HG02981 (cell line): ENCODE results near the gene APBB2.
"Not testable (repeated sequence)": the region's sequence is repeated elsewhere in the genome, so short reads cannot be mapped to it uniquely, and the experiment has no call there.

Experiments used
- ATAC-seq: cut with Tn5 transposase; IDR thresholded peaks from one replicate; pipeline ENCODE4 v1.9.1; 2021; ENCODE audit warnings: mild to moderate bottlenecking, moderate library complexity; ENCODE audit not compliant: unreplicated experiment

APBB2 gene

DNA sequence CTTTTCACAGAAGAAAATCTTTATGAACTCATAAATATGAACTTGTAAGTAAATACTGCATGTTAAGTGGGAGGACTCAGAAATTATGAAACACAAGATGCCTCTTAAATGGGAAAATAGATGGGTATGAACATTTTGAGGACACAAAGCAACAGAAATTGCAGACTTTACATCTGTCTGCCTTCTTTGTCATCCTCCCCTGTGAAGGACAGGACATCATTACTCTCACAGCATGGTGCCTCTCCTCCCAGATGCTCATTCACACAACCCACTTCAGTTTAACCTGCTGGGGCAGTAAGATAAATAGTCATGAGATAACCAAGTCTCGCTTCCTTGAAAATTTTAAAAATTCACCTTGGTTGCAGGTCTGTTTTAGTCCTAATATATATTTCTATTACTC is 144.5 kb downstream of the APBB2 start:
- no peak for ATAC-seq

DNA sequence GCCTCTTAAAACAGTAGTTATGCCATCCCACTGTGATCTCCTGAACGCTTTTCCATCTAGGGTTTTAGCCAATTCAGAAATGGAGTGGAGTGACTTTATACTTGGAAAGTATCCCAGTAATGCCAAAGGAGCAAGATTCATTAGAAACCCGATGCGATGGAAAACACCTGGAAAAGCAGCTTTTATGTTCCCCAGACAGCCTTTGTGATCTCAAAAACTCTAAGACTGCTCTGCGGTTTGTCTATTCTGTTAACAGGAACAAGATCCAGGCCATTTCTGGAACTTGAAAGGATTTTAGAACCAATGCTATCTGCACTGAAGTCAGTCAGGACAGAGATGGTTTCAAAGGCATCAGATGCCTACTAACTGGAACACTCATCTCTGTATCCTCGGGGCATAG is 145.1 kb downstream of the APBB2 start:
- no peak for ATAC-seq

DNA sequence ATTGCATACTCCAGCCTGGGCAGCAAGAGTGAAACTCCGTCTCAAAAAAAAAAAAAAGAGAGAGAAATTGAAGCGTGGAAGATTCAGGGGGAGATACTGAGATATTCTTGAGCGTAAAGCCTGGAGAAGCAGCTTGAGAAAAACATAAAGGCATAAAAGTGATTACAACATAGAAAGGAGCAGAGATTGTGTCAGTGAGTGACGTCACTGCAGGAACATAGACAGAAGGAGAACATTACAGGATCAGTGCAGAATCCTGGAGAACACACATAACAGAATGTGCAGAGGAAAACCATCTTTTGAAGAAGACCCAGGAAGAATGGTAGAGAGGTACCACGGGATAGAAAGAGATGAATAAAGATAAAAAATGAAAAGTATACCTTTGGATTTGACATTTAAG is 147.0 kb downstream of the APBB2 start:
- no peak for ATAC-seq

DNA sequence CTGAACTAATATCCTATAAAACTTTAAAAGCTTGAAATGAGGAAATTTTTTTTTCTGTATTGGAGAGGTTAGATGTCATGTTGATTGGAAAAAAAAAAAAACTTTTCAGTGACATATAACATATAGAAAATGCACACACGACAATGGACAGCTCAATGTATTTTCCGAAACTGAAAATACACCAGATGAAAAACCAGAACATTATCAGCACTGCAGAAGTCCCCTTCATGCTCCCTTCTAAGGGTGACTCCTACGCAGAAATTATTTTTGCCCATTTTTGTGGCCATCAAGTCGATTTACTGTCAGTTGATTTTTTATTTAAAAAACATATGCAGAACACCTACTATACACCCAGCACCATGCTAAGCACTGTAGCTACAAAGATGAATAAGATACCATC is 148.3 kb downstream of the APBB2 start:
- ATAC-seq, result no peak

DNA sequence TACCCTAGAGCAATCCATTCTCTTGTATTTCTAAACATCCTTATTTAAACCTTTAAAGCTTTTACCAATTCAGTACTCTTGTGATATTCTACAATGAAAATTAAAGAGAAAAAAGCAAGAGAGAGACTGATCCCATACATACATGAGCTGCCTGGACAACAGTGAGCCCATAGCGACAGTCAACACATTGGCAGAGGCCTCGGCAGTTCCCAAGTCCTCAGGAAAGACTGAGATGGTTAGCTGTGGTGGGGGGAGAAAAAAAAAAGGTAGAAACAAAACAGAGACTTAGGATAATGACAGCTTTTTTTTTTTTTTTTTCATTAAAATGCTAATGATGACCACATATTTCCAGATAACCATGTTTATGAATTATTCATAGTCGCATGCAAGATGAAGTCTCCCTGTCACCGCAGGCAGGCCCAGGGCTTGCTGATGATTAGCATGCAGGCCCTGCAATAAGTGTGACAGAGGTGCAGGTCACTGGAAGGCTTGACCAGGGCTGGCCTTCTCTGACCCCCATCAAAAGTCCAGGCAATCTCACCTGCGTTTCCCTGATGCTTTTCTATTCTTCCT is 148.8 kb downstream of the APBB2 start:
- no peak for ATAC-seq

DNA sequence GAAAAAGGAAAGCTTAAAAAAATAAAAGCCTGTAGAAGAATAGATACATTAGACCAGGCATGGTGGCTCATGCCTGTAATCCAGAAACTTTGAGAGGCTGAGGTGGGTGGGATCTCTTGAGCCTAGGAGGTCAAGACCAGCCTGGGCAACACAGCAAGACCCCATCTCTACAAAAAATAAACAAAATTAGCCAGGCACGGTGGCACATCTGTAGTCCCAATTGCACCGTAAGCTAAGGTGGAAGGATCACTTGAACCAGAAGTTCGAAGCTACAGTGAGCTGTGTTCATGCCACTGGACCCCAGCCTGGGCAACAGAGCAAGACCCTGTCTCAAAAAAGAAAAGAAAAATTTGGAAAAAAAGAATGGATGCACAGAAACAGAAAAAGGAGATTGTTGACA is 149.4 kb downstream of the APBB2 start:
- ATAC-seq, result no peak

DNA sequence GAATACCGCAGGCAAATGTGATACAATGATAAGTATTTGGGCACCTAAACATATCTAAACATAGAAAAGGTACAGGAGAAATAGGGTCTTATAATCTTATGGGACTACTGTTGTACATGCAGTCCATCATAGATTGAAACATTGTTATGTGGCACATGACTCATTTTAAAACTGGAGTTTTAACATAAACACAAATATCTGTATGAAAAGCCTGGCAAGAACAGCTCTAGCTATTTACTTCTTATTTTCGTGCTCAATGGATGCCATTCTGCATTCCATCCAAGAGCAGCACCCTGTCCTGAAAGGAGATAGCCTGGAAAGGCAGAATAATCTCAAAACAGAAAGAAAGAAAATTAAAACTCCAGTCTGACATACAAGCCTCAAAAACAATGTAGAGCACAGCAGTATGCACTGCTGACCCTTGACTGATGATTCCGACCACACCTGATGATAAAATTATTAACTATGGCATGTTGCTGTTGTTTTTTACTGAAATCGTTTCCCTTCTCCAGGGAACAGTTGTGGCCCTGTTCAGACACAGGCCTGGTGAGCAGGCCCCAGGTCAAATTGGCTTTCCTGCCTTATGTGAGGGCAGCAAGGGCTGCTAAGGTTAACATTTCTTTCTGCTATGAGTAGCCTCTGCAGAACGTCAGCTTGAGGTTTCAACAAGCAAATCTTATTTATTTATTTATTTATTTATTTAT is 152.7 kb downstream of the APBB2 start:
- no peak for ATAC-seq

DNA sequence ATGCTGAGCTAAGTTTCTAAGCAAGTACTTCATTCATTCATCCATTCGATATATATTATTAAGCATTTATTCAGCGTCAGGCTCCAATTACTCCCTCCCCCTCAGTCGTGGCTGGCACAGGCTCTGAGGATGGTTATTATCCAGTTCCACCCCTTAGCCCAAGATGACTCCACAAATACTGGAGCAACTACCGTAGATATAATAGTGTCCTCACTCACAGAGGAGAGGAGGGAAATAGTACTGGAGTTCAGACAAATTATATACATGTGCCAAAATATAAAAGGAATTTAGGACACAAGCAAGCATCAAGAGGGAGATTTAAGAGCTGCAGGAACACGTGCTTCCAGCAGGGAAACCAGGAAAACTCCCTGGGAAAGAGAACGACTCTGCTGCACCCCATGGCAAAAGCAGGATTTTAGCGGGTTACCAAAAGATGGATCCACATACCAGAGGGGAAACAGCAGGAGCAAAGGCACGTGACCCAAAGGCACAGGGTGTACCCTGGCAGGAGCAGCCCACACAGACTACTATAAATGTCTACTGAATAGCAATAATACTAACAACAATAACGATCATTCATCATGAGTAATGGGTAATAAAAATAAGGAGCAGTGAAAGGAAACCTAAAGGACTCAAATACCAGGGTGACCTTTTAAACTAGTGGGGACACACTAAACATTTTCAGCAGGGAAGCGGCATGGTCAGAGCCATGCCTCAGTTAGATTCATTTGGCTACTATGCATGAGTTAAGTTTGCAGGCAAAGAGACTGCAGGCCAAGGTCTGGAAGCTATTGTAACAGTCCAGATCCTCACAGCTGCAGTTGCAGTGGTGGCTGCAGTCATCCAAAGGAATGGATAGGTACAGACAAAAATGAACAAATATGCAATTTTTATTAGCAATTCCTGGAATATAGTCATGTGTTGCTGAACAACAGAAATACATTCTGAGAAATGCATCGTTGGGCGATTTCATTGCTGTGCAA is 153.7 kb downstream of the APBB2 start:
- ATAC-seq, result no peak

DNA sequence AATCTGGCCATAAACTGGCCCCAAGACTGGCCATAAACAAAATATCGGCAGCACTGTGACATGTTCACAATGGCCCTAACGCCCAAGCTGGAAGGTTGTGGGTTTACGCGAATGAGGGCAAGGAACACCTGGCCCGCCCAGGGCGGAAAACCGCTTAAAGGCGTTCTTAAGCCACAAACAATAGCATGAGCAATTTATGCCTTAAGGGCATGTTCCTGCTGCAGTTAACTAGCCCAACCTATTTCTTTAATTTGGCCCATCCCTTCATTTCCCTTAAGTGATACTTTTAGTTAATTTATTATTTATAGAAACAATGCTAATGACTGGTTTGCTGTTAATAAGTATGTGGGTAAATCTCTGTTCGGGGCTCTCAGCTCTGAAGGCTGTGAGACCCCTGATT is 154.9 kb downstream of the APBB2 start:
- not testable (repeated sequence) for ATAC-seq

DNA sequence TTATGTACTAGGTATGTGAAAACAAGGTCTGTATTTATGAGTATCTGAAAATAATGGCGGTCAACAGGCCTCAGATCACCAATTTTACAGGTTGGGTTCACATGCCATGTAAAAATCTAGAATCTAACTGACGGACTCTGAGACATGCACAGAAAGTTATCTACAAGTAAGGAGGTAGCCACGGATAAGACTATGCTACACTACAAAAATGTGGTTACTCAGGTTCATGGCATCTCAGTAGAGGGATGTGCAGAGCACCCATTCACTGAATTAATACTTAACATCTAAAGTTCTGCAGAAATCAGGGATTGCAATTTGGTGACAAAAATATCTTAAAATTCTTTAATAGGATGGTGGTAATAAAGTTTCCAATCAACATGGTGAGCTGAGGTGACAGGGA is 155.9 kb downstream of the APBB2 start:
- ATAC-seq, result no peak

DNA sequence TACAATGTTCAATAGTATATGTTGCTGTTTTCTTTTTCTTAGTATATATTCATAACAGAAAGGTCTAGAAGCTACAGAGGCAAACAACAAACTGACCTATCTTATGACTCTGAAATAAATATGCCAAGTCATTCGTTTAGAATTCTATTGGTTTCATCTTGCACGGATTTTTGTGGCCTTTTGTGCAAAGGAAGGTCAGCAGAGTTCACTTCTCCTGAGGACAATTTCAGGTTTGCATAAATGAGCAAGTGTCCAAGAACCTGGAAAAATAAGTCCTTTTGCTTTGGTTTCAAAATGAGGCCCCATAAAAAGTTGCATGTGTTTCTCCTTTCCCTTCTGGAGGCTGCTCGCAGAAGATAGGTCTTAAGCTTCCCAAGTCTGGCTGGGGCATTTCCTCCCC is 156.9 kb downstream of the APBB2 start:
- ATAC-seq, result no peak

DNA sequence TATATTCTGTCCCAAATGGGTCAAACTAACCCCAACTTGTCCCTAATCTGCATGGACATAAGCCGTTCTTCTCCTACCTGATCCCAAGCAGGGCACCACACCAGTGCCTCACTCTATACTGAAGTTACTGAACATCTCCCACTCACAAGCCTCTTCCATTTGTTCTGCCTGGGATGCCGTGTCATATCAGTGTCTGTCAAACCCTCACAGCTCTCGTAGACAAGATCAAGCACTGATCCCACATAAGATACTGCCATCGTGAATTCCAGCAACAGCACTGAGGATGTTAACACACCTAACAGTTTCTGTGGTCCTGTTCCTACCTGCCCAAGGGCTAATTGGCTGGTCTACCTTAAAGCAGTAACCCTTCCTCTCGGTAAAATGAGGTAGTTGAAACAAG is 162.1 kb downstream of the APBB2 start:
- no peak for ATAC-seq

DNA sequence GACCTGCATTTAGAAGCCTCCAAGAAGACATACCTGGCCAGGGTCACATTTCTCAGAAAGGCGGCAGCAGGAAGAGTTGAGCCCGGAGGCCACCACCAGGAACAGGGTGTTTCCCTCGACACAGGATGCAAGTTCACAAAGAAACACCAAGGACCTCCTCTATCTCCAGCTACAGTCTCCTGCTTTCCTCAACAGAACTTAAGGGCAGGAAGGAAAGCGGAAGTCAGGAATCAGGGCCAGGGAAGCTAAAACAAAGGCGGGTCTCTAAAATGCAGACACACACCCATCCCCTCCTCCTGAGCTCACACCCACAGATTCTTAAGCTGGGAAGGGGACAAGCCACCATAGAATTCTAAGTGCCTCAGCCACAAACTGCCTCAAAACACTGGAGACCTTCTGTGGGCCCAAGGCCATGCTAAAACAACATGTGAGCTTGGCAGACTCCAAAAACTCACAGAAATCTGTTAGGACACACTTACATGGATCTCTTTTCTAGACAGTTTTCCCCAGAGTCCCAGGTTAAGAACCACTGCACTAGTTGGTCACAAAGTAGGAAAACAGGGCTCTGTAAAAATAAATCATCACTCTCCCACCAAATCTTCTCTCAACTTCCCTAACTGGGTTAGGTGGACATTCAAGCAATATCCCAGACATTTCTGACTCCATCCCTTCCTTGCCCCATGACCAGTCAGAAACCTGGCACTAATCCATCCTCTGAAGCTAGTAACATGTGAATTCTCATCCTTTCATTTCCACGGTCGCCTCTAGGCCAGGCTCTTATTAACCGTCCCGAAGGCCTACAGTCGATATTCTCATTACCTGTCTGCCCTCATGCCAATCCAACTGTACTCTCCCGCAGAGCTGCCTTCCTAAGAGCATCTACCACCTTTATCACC is 163.2 kb downstream of the APBB2 start:
- no peak for ATAC-seq

DNA sequence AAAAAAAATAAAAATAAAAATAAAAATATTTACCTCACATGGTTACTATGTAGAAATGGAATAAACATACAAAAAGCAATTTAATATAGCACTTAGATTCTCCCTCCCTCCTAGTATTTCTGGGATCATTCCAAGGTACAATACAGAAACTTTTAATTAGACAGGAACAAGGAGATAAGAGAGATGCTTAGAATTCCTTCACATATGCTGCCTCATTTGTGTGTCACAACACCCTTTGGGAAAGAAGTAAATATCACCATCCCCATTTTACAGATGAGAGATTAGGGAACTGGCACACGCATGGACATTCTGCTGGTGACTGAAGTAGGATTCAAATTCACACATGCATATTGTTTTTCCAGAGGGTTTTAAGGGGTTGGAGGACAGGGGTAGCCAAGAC is 164.2 kb downstream of the APBB2 start:
- no peak for ATAC-seq

DNA sequence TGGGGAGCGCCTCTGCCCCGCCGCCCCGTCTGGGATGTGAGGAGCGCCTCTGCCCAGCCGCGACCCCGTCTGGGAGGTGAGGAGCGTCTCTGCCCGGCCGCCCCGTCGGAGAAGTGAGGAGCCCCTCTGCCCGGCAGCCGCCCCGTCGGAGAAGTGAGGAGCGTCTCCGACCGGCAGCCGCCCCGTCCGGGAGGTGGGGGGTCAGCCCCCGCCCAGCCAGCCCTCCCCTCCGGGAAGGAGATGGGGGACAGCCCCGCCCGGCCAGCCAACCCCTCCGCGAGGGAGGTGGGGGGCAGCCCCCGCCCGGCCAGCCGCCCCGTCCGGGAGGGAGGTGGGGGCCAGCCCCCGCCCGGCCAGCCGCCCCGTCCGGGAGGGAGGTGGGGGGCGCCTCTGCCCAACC is 165.2 kb downstream of the APBB2 start:
- not testable (repeated sequence) for ATAC-seq

DNA sequence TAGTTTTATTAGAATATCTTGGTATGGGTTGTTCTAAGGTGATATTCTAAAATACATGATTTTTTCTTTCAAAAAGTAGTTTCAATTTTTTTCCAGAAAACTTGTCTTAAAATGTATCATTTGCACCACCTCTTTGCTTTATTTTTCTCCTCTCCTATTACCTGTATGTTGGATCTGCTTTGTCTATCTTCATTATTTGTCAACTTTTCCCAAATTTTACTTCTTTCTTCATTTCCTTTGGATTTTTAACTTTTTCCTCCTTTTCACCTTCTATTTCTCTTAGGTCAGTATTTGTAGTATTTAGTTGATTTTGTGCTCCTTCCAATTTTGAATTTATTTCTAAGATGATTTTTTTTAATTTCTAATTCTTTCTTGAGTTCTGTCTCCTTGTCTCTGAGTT is 169.6 kb downstream of the APBB2 start:
- ATAC-seq, result no peak

DNA sequence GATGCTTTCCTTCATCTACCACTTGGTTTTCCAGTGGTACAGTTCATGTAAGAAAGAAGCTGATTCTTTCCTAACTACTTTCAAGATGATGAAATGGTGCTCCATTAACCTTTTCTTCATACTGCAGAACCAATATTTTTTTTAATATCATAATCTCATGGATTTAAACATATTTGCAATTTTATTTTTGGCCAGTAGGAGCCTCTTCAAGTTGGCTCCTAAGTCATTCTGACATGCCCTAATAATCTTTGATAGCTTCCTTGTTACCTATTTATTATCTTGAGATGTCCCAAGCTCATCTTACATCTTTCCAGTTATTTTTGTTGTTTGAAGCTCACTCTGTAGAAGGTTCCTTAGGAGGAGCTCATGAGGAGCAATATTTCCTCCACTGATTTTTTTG is 170.2 kb downstream of the APBB2 start:
- ATAC-seq, result no peak

DNA sequence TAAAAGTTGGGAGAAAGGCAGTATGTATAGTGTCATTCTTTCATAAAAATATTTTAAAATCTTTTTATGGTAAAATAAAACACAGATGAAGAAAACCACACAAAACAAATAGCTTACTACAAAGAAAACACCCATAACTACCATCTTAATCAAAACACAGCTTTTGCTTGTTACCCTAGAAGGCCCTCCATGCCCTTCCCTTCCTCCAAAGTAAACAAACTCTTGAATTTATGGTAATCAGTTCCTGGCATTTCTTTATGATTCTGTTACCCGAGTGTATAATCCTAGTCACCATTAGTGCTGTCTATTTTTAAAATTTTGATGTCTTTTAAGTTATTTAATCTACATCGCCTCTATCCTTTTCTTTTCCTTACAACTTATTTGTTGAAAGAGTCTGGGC is 170.9 kb downstream of the APBB2 start:
- ATAC-seq, result no peak

DNA sequence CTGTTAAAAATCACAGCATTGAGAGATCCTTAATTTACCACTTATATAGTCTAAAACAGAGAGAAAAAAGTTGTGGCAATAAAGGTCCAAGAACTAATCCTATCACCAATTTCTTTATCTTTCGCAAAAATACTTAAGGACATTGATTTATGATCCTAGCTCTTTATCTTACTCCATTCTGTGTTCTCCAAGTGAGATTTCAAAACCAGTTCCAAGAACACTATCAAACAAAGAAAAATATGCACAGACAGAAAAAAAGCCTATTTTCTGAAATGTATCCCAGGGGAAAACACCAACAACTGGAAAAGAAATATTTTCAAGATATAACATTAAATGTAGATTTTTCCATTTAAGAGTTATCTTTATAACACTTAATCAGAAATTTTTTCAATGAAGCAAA is 172.8 kb downstream of the APBB2 start:
- ATAC-seq, result no peak

DNA sequence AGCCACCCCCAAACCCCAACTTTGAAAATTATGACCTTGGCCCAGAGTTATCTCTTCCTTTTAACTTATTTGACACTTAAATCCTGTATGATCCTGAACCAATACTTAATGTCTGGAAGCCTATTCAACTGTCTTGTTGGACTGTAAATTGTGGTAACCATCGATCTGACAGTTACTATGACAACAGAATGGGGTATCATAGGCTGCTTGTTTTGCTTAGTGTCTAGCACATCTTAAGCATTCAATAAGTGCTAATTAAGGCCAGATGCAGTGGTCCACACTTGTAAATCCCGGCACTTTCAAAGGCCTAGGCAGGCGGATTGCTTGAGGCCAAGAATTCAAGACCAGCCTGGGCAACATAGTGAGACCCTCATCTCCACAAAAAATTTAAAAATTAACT is 175.0 kb downstream of the APBB2 start:
- ATAC-seq, result no peak

DNA sequence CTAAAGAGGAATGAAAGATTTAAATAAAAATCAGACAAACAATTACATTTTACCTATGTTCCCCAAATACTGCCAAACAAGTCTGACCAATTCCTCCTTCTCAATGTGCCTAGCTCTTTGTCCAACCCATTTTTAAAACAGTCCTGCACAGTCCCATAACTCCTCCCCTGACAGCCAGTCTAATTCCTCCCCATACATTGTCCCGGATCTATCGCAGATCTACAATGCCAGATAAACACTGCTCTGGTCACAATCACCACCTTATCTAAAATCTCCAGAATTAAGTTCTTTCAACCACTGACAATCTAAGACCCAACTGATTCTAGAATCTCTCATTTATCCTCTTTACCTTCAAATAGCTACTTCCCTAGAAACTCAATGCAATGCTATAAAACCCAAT is 176.0 kb downstream of the APBB2 start:
- no peak for ATAC-seq
